Middle frontal gyrus (tissue), 1 donor: ENCODE results near the gene ZFAND2A.
"Not testable (repeated sequence)": the region's sequence is repeated elsewhere in the genome, so short reads cannot be mapped to it uniquely, and the experiment has no call there.

Source experiments
- DNase-seq: peaks from one replicate; pipeline ENCODE4 v3.0.0-alpha.2; 2015; ENCODE audit warnings: low spot score; ENCODE audit errors: extremely low spot score

ZFAND2A gene, protein sequence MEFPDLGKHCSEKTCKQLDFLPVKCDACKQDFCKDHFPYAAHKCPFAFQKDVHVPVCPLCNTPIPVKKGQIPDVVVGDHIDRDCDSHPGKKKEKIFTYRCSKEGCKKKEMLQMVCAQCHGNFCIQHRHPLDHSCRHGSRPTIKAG

DNA sequence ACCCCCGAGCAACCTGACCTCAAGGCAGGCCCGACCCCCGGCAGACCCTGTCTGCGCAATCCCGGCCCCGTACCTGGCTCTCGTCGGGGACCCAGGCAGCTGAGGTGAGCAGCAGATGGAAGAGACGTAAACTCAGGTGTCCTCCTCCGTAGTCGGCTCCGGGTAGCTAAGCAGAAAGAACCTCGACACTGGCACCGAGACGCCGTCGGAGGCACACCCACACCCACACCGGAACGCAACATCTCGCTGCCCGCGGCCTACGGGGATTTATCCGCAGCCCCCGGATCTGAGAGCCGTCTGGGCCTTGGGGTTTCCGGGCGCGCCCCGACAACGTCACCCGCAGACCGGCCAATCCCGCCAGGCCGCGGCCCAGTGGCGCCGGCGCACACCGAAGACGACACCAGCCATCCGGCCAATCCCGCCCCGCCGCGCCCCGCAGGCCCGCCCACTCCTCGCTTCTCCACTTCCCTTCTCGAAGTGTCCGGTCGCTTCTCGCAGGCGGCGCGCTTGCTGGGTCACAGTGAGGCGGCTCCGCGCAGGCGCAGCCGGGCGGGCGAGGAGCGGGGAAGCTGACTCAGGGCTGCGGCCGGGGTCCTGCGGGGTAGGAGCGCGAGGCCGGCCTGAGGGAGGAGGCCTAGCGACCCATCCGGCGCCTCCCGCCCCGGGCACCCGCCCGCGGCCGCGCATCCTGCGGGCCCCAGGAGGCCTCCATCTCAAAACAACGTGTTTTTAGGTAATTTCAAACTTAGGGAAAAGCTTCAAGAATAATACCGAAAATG, at the start of gene ZFAND2A:
Gene ZFAND2A (minus strand): TSS at position 306 of the 779 bp plus-strand sequence. CDS start 1,984 bp downstream, outside the sequence.
- peak; percentile 92 for DNase-seq

DNA sequence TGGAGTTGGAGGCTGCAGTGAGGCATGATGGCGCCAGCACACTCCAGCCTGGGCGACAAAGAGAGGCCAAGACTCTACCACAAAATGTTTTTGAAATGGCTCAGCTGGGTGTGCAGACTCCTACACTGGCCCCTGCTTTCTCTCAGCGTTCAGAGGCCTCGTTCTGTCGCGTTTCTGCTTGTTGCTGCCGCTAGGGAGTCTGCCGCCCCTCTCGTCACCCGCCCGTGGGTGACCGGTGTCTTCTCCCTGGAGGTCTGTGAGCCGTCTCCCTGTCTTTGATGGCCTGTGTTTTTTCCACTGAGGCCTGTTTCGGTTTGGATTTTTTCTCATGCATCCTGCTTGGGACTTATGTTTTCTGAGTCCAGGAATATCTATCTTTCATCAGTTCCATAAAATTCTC, 49.1 kb upstream of the ZFAND2A start:
- no peak for DNase-seq

DNA sequence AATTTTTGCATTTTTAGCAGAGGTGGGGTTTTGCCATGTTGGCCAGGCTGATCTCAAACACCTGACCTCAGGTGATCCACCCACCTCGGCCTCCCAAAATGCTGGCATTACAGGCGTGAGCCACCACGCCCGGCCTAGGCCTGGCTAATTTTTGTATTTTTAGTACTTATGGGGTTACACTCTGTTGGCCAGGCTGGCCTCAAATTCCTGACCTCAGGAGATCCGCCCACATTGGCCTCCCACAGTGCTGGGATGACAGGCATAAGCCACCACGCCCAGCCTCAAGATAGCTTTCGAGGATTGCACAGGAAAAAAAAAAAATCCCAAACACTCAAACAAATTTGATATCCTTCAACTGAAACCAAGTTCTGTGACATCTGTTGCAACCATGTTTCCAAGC, 45.7 kb upstream of the ZFAND2A start:
- DNase-seq: not testable (repeated sequence)

DNA sequence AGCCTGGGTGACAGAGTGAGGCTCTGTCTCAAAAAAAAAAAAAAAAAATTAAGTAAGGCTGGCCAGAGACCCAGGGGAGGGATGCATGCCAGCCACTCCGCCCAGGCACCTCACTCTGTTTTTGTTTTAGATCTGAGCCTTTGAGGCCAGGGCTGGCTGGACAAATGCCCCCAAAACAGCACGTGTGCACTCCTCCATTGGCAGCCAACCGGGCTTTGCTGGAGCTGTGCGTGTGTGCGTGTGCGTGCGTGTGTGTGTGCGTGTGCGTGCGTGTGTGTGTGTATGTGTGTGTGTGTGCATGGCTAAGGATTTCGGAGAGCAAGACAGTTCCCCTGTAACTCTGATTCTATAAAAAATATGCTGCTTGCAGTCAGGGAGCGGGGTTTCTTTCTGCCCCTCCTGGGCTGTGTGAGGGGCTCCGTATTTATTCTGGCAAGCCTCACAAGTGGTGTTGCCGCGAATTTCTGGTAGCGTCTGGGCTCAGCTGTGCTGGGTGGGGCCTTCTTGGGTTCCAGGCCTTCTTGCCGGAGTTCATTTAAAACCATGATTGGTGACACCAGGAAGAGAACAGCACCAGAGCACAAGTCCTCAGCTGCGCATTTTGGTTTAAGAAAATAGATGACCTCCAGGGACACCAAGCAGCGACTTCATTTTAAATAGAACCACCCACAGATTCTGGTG, 44.6 kb upstream of the ZFAND2A start:
- no peak for DNase-seq

DNA sequence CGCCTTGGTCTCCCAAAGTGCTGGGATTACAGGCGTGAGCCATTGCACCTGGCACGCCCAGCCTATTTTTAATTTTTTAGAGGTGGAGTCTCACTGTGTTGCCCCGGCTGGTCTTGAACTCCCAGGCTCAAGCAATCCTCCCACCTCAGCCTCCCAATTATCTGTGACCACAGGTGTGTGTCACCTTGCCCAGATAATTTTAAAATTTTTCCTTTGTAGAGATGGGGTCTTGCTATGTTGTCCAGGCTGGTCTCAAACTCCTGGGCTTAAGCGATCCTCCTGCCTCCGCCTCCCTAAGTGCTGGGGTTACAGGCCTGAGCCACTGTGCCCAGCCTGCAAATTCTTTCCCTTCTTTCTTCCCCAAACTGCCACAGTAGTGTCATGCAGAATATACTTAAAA, 42.9 kb upstream of the ZFAND2A start:
- not testable (repeated sequence) for DNase-seq

DNA sequence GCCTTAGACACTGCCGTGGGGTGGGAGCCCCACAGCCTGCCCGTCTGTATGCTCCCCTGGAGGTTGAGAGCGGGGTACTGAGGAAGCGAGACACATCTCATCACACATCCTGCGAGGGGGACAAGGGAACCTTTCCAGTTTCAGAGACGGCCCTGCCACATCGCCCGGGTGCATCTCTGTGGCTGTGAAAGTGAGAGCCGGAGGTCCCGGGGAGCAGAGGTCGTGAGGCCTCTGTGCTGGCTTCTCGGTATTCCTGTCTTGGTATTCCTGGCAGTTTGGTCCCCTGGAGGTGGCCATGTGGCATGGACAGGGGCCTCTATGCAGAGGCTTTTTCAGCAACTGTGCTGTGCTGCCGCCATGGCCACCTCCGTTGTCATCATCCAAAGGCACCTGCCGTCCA, 41.9 kb upstream of the ZFAND2A start:
- no peak for DNase-seq

DNA sequence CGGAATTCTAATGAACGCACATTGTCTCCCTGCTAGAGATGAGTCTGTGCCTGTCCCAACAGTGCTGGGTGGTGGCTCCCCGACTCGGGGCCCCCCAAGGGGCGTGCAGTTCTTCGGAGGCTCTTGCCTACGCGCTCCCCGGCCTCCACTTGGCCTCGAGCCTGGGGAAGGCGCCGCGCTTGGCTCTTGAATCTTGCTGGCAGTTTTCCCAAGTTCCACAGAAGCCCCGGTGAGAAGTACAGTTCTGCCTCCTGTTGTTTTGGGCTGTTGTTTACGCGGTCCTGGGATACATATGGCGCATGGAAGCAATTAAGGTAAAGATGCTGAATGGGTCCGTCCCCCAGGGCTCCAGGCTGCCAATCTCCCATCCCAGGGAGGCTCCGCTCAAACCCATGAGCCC, 40.0 kb upstream of the ZFAND2A start:
- no peak for DNase-seq

DNA sequence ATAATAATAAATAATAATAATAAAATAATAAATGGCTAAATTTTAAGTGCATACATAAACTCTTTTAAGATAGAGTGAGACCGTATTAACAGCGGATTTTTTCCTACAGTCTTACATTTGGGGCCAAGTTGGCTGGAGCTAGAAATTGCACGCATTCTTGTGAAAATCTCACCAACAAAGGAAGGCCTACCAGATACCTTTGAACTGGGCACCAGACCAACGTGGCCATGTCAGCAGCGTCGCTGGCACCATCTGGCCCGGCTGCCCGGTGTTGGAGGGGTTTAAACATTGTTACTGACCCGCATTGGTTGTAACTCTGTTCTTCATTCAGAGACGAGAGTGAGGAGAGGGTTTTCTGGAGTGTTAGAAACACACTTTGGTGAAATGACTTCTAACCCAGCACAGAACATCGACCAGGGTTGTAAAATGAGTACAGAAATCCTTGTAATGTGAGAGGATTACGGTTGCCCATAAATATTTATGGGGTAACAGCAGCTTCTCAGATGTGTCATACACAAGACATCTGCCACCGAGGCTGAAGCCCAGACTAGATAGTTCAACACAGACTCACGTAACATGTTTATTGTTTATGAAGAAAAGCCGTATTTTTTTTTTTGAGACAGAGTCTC, 38.1 kb upstream of the ZFAND2A start:
- DNase-seq: no peak

DNA sequence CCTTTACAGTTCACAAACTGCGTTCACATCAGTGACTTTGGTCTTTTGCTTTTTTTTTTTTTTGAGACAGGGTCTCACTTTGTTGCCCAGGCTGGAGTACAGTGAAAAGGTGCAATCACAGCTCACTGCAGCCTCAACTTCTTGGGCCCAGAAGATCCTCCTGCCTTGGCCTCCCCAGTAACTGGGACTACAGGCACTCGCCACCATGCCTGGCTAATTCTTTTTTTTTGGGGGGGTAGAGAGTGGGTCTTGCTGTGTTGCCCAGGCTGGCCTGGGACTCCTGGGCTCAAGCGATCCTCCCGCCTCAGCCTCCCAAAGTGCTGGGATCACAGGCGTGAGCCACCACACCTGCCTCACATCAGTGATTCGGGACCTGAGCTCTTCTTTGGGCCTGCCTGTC, 37.0 kb upstream of the ZFAND2A start:
- no peak for DNase-seq

DNA sequence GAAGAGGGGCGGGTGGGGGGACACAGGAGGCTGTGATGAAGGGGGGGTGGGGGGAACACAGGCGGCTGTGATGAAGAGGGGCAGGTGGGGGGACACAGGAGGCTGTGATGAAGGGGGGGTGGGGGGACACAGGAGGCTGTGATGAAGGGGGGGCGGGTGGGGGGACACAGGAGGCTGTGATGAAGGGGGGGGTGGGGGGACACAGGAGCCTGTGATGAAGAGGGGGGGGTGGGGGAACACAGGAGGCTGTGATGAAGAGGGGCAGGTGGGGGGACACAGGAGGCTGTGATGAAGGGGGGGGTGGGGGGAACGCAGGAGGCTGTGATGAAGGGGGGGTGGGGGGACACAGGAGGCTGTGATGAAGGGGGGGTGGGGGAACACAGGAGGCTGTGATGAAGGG, 36.4 kb upstream of the ZFAND2A start:
- DNase-seq: not testable (repeated sequence)

DNA sequence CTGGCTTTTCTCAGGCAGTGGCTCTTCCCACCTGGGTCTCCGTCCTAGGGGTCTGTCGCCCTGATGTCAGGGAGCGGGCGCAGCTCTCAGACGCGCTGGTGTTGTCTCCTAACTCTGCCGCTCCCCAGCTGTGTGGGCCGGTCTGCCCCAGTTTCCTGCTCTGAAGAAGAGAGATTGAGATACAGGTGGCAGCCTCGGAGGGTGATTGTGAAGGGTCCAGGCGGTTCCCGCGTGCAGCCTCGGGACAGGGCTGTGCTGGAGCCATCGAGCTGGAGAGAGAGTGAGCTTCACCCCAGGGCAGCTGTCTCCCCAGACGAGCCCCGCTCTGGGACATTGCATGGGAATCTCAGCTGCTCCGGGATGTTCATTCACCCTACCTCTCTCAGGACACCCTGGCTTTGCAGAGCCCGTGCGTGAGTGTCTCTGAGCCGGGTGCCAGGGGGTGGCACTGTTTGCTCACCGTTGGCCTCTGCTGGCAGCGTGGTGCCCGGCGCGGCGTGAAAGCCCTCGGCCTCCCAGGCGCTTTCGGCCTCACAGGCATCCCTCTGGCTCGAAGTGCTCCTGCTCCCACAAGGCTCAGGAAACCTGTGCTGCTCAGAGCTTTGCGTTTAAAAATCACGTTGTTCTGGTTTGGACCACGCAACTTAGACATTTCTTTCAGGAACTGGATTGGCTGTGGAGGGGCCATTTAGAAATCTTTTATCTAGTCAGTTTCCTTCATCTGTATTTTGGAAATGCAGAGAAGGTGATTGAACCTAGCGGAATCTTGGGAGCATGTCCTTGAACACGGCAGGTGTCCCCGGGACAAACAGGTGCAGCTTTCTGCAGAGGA, 33.8 kb upstream of the ZFAND2A start:
- peak; percentile 22 for DNase-seq

DNA sequence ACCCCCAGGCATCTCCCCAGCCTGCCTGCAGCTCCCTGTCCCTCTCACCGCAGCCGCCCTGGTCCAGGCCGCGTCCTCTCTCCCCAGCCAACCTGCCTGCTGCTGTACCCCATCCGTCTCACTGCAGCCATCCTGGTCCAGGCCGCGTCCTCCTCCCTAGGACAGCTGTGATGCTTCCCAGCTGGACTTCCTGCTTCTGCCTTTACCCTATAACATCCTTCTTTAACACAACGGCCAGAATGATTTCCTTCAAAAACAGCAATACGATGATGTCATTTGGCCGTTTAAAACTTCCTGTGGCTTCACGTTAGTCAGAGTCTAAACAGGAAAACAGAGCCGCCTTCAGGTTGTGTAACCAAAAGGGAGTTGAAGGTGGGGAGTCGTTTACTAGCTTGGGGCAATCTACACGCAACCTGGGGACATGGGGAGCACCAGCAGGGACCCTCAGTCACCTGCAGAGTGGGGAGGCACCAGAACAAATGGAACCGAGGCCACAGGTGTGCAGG, 32.2 kb upstream of the ZFAND2A start:
- no peak for DNase-seq

DNA sequence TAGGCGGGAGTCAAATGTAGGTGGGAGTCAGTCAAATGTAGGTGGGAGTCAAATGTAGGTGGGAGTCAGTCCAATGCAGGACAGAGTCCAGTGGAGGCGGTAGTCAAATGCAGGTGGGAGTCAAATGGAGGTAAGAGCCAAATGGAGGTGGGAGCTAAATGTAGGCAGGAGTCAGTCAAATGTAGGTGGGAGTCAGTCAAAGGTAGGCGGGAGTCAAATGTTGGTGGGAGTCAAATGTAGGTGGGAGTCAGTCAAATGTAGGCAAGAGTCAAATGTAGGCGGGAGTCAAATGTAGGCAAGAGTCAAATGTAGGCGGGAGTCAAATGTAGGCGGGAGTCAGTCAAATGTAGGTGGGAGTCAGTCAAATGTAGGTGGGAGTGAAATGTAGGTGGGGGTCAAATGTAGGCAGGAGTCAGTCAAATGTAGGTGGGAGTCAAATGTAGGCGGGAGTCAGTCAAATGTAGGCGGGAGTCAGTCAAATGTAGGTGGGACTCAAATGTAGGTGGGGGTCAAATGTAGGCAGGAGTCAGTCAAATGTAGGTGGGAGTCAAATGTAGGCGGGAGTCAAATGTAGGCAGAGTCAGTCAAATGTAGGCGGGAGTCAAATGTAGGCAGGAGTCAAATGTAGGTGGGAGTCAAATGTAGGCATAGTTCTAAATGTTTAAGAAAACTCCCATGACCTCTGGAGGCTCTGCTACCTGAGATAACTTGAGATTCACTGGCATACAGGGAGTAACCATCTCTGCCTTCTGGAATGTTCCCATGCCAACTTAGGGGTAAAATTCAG, 30.2 kb upstream of the ZFAND2A start:
- DNase-seq: no peak

DNA sequence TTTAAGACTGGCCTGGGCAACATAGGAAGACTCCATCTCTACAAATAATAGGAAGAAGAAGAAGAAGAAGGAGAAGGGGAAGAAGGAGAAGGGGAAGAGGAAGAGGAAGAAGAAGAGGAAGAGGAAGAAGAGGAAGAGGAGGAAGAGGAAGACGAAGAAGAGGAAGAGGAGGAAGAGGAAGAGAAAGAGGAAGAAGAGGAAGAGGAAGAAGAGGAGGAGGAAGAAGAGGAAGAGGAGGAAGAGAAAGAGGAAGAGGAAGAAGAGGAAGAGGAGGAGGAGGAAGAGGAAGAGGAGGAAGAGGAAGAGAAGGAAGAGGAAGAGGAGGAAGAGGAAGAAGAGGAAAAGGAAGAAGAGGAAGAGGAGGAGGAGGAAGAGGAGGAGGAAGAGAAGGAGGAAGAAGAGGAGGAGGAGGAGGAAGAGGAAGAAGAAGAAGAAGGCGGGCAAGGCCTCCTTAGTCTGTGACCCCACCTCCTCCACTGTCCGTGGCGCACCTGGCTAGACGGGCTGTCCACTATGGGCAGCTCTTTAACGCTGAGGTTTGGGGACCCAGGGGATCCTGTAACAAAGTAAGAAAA, 28.8 kb upstream of the ZFAND2A start:
- DNase-seq: no peak

DNA sequence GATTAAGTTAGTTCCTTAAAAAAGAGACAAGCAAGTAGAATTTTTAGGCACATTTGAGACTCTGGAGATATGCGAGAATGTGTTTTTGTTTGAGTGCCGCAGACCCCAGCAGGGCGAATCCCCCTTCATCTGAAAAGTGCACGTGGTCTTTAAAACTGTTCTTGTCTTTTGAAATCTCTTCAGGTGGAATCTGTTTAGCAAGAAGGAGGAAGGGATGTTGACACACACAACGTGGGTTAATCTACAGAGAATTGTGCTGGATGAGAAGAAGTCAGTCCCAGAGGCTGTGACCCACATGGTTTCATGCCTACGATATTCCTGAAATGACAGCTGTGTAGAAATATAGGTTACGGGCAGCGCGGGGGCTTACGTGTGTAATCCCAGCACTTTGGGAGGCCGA, 27.1 kb upstream of the ZFAND2A start:
- no peak for DNase-seq

DNA sequence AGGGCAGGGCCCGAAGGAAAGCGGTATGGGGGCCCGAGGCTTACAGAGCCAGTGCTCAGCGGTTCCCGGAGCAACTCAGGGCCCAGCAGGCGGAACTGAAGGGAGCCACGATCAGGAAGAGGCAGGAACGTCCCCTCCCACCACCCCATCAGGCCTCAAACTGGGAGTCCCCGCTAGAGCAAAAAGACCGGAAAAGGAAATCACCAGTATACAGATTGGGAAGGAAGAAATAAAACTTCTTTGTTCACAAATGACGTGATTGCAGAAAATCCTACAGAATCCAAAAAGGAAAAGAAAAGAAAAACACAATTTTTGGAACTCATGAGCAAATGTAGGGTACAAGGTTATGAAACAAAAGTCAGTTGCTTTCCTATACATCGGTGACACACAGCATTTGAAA, 21.6 kb upstream of the ZFAND2A start:
- no peak for DNase-seq

DNA sequence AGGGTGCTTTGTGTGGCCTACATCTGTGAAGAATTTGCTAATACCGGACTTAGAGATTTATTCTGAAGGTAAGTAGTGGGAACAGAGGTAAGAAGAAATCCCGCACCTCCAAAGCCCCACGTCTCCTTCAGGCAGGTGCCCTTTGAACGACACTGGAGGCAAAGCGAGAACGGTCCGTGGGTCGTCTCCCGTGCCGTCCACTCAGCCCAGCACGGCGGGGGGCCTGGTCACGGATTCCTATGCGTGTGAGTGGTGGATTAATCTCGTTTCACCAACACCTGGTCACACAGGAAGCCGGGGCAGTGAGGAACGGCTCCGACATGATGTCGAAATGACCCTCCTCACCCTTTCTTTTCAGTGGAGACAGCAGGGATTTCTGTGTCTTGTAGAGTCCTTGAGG, 21.0 kb upstream of the ZFAND2A start:
- no peak for DNase-seq

DNA sequence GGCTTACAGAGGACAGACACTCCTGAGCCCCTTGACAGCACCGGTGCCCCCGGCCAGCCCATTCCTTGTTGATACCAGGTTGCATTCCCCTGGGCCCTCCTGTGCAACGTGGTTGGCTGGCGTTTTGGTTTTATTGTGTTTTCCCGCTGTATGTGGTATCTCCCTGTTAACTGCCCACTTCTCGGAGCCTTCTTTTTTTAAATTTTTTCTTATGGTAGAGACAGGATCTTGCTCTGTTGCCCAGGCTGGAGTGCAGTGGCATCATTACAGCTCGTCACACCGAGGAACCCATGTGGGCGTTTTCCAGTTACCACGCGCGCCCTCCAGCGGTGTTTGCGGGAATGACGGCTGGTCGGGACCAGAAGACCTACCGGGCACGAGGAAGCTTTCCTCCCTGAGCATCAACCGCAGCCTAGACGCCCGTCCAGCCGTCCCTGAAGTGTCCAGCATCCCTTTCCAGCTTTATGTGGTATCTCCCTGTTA, 16.9 kb upstream of the ZFAND2A start:
- no peak for DNase-seq

DNA sequence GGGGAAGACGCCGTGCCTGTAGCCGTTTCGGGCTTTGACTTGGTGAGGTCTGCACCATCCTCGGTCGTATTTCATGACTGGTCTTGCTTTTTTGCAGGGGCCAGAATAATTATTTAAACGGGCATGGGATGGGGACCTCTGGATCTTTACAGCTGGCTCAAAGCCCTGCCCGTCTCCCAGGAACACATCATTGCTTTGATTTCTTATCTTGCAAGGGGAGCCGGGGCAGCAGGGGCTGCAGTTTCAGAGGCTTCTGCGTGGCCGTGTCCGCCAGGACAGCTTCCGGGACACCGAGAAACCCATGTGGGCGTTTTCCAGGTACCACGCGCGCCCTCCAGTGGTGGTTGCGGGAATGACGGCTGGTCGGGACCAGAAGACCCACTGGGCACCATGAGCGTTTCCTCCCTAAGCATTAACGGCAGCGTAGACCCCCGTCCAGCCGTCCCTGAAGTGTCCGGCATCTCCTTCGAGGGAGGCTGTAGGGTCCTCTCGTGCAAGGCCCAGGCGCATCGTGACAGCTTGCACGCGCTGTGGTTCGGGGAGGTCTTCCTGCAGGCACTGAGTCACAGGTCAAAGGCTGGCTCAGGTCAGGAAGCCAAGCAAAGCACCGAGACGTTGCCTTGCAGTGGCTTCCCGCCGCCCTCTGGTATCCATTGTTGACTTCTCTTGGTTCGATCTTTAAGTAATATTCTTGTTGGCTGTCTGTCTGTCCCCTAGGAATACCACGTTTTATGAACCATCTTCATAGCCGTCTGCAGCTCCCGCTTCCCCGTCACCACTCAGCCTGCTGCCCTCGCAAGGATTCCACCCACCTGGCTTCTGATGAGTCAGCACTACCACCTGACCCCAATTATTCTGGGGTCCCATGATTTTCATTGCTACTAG, 16.2 kb upstream of the ZFAND2A start:
- DNase-seq: peak; percentile 33
